HepG2 (cell line): Measurements from ENCODE around the gene KHK. TPM values are rescaled to one million over a fixed set of nuclear protein-coding genes. Genes with fewer than 3 reads are reported as not detected.
A peak's percentile ranks its signal among the peaks of the same experiment; 100 is the strongest.

Experiments
- ATF7 ChIP-seq, 2 experiments: fragments of 450-650 bp in 1 of 2; sonication (generic) in 1 of 2; formaldehyde crosslinking in 1 of 2; IDR thresholded peaks; 2 replicates each; pipeline versions ENCODE4 v1.4.0 to v1.6.1; 2016 to 2020; ENCODE audit warnings: antibody characterized with exemption in 1 of 2, mild to moderate bottlenecking in 1 of 2, missing genetic modification reagents in 1 of 2
- CC2D1A ChIP-seq: sonication (generic); formaldehyde crosslinking; IDR thresholded peaks from 2 replicates; pipeline ENCODE4 v1.8.1; 2023; ENCODE audit warnings: mild to moderate bottlenecking, missing genetic modification reagents
- CSRNP1 ChIP-seq: sonication (generic); formaldehyde crosslinking; IDR thresholded peaks from 2 replicates; pipeline ENCODE4 v1.8.1; 2023; ENCODE audit warnings: mild to moderate bottlenecking, missing genetic modification reagents
- DMAP1 ChIP-seq: IDR thresholded peaks from 2 replicates; pipeline ENCODE4 v1.6.1; 2016
- HDAC2 ChIP-seq: sonication (generic); formaldehyde crosslinking; IDR thresholded peaks from 2 replicates; pipeline ENCODE4 v1.4.0; 2020; ENCODE audit warnings: missing genetic modification reagents
- IRF2 ChIP-seq: IDR thresholded peaks from 2 replicates; pipeline ENCODE4 v1.6.1; 2018; ENCODE audit warnings: missing genetic modification reagents, missing compliant biosample characterization
- MAX ChIP-seq: IDR thresholded peaks from 2 replicates; pipeline ENCODE4 v1.6.1; 2012; ENCODE audit warnings: inconsistent platforms
- MLLT10 ChIP-seq: sonication (generic); formaldehyde crosslinking; IDR thresholded peaks from 2 replicates; pipeline ENCODE4 v1.4.0; 2020; ENCODE audit warnings: missing genetic modification reagents
- MNT ChIP-seq: fragments of 450-650 bp; IDR thresholded peaks from 2 replicates; pipeline ENCODE4 v1.6.1; 2016
- NFIB ChIP-seq: sonication (generic); formaldehyde crosslinking; IDR thresholded peaks from 2 replicates; pipeline ENCODE4 v1.9.0; 2021; ENCODE audit warnings: missing genetic modification reagents, mild to moderate bottlenecking, borderline replicate concordance
- NFIC ChIP-seq: IDR thresholded peaks from 2 replicates; pipeline ENCODE4 v1.6.1; 2012; ENCODE audit warnings: mild to moderate bottlenecking, low read length, inconsistent platforms
- PAXIP1 ChIP-seq: sonication (generic); formaldehyde crosslinking; conservative IDR thresholded peaks from 2 replicates; pipeline ENCODE4 v1.4.0; 2020; ENCODE audit warnings: mild to moderate bottlenecking, missing genetic modification reagents, moderate library complexity
- RAD51 ChIP-seq: fragments of 450-650 bp; IDR thresholded peaks from 2 replicates; pipeline ENCODE4 v1.6.1; 2016; ENCODE audit warnings: borderline replicate concordance
- RXRA ChIP-seq: sonication (generic); formaldehyde crosslinking; IDR thresholded peaks from 2 replicates; pipeline ENCODE4 v1.5.1; 2020; ENCODE audit warnings: missing genetic modification reagents
- WIZ ChIP-seq: sonication (generic); formaldehyde crosslinking; IDR thresholded peaks from 2 replicates; pipeline ENCODE4 v1.5.1; 2020; ENCODE audit warnings: mild to moderate bottlenecking, missing genetic modification reagents
- ZEB1 ChIP-seq: IDR thresholded peaks from 2 replicates; pipeline ENCODE4 v1.6.1; 2012; ENCODE audit warnings: mild to moderate bottlenecking, low read depth, inconsistent platforms; ENCODE audit not compliant: insufficient replicate concordance
- ZFYVE20 ChIP-seq: sonication (generic); formaldehyde crosslinking; IDR thresholded peaks from 2 replicates; pipeline ENCODE4 v1.8.0; 2023; ENCODE audit warnings: low read depth, mild to moderate bottlenecking, moderate library complexity, missing genetic modification reagents, borderline replicate concordance
- ZNF24 ChIP-seq: fragments of 450-650 bp; IDR thresholded peaks from 2 replicates; pipeline ENCODE4 v1.6.1; 2017; ENCODE audit warnings: antibody characterized with exemption, mild to moderate bottlenecking
- ZNF263 ChIP-seq: sonication (generic); formaldehyde crosslinking; IDR thresholded peaks from 2 replicates; pipeline ENCODE4 v1.4.0; 2020; ENCODE audit warnings: missing genetic modification reagents
- ZNF333 ChIP-seq: sonication (generic); formaldehyde crosslinking; IDR thresholded peaks from 2 replicates; pipeline ENCODE4 v1.4.0; 2020; ENCODE audit warnings: mild to moderate bottlenecking, missing genetic modification reagents, borderline replicate concordance
- ZNF704 ChIP-seq: sonication (generic); formaldehyde crosslinking; IDR thresholded peaks from 2 replicates; pipeline ENCODE4 v1.8.1; 2023; ENCODE audit warnings: mild to moderate bottlenecking, inconsistent platforms, moderate library complexity, missing genetic modification reagents, borderline replicate concordance
- ZNF746 ChIP-seq: sonication (generic); formaldehyde crosslinking; IDR thresholded peaks from 2 replicates; pipeline ENCODE4 v1.8.0; 2022; ENCODE audit warnings: mild to moderate bottlenecking, missing genetic modification reagents
- ZNF766 ChIP-seq: sonication (generic); formaldehyde crosslinking; IDR thresholded peaks from 2 replicates; pipeline ENCODE4 v1.5.0; 2020; ENCODE audit warnings: missing genetic modification reagents, borderline replicate concordance
- polyA plus RNA-seq, 8 experiments: library from polyadenylated mRNA; depleted of rRNA in 3 of 8; stranded (reverse) in 7 of 8; unstranded in 1 of 8; fragments of >200 nt; fragmentation: Illumina TruSeq in 4 of 8; extraction: Trizol in 4 of 8; gene quantifications; 2 replicates each; pipeline versions ENCODE4 v1.2.1 to v1.2.3, GENCODE V29; 2011 to 2016; ENCODE audit warnings: low read depth in 4 of 8, missing spikeins in 1 of 8, mixed read lengths in 1 of 8; ENCODE audit not compliant: insufficient read depth in 1 of 8
- total RNA-seq, 5 experiments: library from RNA; depleted of rRNA; stranded (reverse); fragments of >200 nt; fragmentation: Illumina TruSeq; extraction: Trizol; gene quantifications; 2 replicates each; pipeline ENCODE4 v1.2.3, GENCODE V29; 2016; ENCODE audit warnings: low read depth in 1 of 5

KHK gene
- total and polyA plus RNA-seq, 2 of the 13 experiments (the other 11 are each of a cell fraction or from before 2014, with no cell fraction given), result 40.9 to 99.2 TPM

DNA sequence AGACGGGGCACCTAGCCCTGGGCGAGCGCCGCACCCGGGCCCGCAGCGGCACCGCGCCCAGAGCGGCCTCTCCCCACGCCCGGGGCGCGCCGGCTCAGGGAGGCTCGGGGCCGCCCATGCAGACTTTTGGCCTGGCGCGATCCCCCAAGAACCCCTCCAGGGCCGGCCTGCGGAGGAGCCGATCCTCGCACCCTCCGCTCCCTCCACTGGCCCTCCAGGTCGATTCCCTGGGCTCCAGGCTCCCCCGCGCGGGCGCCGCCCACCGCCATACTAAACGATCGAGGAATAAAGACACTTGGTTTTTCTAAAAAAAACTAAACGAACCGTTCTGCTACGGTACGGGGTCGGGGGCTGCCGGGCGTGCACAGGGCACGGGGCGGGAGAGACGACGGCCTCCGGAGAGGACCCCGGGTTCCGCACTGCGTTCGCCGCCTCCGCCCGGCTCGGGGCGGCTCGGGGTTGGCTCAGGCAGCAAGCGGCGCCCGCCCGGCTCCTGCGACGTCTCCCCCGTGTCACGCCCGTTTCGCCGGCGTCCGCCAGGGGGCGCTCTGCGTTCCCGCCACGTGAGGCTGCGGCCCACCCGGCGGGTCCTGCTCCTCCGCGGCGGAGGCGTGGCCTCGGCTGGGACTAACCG lies 365 bp upstream of the KHK start (continued):
- TF ChIP-seq CSRNP1 (CRISPR knock-in tag) (peak; percentile 89), NFIB (CRISPR knock-in tag) (no peak), RAD51 (no peak), ZFYVE20 (CRISPR knock-in tag) (no peak), ZNF766 (CRISPR knock-in tag) (peak; percentile 39; the same call in 1 of the 2 replicates), MLLT10 (CRISPR knock-in tag) (no peak), NFIC (no peak), PAXIP1 (CRISPR knock-in tag) (no peak; the same call in 1 of the 2 replicates), DMAP1 (CRISPR knock-in tag) (peak; percentile 81), ZNF24 (no peak), MAX (peak; percentile 98), MNT (peak; percentile 71), ZNF704 (no peak), ZNF333 (CRISPR knock-in tag) (no peak; the same call in 1 of the 2 replicates), ZEB1 (no peak), ATF7 (IDR thresholded peaks at IDR 0.05) (no peak), ATF7 (CRISPR knock-in tag; IDR thresholded peaks at IDR 0.05) (no peak), ZNF263 (CRISPR knock-in tag) (no peak), CC2D1A (CRISPR knock-in tag) (no peak), ZNF746 (CRISPR knock-in tag) (peak; percentile 62; the same call in 1 of the 2 replicates), RXRA (CRISPR knock-in tag) (peak; percentile 15), IRF2 (CRISPR knock-in tag) (peak; percentile 45; the same call in 1 of the 2 replicates), HDAC2 (CRISPR knock-in tag) (peak; percentile 78), WIZ (CRISPR knock-in tag) (no peak)
